ENCODE results near the gene KCTD21. TPM values are rescaled to one million over a fixed set of nuclear protein-coding genes. Genes with fewer than 3 reads are reported as not detected.

Gene KCTD21
- total RNA-seq, 4 donors from 2014 or later: 6.0 to 18.9 (median 15.8) TPM

GRCh38 chr11:78156127-78156844 lies 32.1 kb downstream of the KCTD21 start:
- DNase-seq: no peak
- Histone ChIP-seq H3K27me3 (no peaks in the 10 kb centered on the region), H3K9me3 (no peaks in the 10 kb centered on the region), H3K27ac (no peak overlapping the region), H3K4me3 (no peak overlapping the region), H3K36me3 (no peaks in the 10 kb centered on the region), H3K4me1 (no peaks in the 10 kb centered on the region)
- in situ Hi-C loops (cut with MboI; ENCODE audit: low sequenced_read_pairs in 4 of 4): no loop called here
- TF ChIP-seq, protein P1, sequence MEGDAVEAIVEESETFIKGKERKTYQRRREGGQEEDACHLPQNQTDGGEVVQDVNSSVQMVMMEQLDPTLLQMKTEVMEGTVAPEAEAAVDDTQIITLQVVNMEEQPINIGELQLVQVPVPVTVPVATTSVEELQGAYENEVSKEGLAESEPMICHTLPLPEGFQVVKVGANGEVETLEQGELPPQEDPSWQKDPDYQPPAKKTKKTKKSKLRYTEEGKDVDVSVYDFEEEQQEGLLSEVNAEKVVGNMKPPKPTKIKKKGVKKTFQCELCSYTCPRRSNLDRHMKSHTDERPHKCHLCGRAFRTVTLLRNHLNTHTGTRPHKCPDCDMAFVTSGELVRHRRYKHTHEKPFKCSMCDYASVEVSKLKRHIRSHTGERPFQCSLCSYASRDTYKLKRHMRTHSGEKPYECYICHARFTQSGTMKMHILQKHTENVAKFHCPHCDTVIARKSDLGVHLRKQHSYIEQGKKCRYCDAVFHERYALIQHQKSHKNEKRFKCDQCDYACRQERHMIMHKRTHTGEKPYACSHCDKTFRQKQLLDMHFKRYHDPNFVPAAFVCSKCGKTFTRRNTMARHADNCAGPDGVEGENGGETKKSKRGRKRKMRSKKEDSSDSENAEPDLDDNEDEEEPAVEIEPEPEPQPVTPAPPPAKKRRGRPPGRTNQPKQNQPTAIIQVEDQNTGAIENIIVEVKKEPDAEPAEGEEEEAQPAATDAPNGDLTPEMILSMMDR (IDR thresholded peaks at IDR 0.05 in 4 of 5, conservative IDR thresholded peaks at IDR 0.05 in 1 of 5): no peak
- TF ChIP-seq POLR2A (IDR thresholded peaks at IDR 0.05): no peak
- no peak for ATAC-seq
- intact Hi-C loops (cut with DNase I; ENCODE audit: low total_unique reads): no loop called here

DNA sequence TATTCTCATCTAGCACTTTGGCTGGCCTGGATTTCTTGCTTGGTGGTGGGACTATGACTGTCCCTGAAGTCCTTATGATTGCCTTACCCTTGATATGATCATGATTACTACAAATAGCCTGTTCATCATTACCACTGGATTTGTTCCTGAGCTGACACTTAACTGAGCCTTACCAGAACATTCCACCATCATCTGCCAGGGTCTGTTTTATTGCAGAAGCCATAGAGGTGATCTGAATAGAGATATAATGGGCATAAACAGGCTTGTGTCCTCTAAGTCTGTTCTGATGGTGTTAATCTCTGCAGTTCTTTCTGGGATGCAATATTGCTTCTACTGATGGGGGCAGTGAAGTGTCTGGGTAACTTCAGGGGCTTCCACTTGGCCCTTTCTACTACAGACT lies 36.6 kb downstream of the KCTD21 start:
- in situ Hi-C loops (cut with MboI; ENCODE audit: low sequenced_read_pairs in 4 of 4): no loop called here
- intact Hi-C loops (cut with DNase I; ENCODE audit: low total_unique reads): no loop called here

GRCh38 chr11:78150754-78151153 lies 37.7 kb downstream of the KCTD21 start:
- Histone ChIP-seq H3K27me3 (no peaks in the 10 kb centered on the region), H3K27ac (no peak overlapping the region), H3K4me3 (no peak overlapping the region), H3K36me3 (no peaks in the 10 kb centered on the region), H3K4me1 (peaks cover 0 to 9% of the 10 kb centered on the region in 2 donors), H3K9me3 (no peaks in the 10 kb centered on the region)
- intact Hi-C loops (cut with DNase I; ENCODE audit: low total_unique reads) (no loop called here), in situ Hi-C loops (cut with MboI; ENCODE audit: low sequenced_read_pairs in 4 of 4) (no loop called here)
- ATAC-seq (no peak), DNase-seq (no peak)
- TF ChIP-seq POLR2A (IDR thresholded peaks at IDR 0.05): no peak
- TF ChIP-seq, protein P1 (IDR thresholded peaks at IDR 0.05 in 4 of 5, conservative IDR thresholded peaks at IDR 0.05 in 1 of 5): no peak

More for the DNA sequence above, 36.6 kb downstream of the KCTD21 start:
- Histone ChIP-seq H3K27me3 (no peaks in the 10 kb centered on the region), H3K4me1 (peaks cover 0 to 9% of the 10 kb centered on the region in 2 donors), H3K27ac (no peak overlapping the region), H3K36me3 (no peaks in the 10 kb centered on the region), H3K4me3 (no peak overlapping the region), H3K9me3 (no peaks in the 10 kb centered on the region)
- ATAC-seq: no peak
- TF ChIP-seq POLR2A (IDR thresholded peaks at IDR 0.05): no peak
- TF ChIP-seq, protein P1 (IDR thresholded peaks at IDR 0.05 in 4 of 5, conservative IDR thresholded peaks at IDR 0.05 in 1 of 5): no peak
- DNase-seq: no peak

DNA sequence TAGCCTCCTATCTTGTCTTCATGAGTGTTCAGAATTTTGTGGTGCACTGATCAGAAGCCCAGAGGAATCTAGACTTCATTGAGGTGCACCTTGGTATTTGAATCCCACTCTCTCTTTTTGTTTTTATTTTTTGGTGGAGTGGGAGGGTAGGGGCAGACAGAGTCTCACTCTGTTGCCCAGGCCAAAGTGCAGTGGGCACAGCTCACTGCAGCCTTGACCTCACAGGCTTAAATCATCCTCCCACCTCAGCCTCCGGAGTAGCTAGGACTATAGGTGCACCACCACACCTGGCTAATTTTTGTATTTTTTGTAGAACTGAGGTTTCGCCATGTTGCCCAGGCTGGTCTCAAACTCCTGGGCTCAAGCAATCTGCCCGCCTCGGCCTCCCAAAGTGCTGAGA lies 38.1 kb downstream of the KCTD21 start:
- no peak for DNase-seq
- Histone ChIP-seq H3K27me3 (no peaks in the 10 kb centered on the region), H3K4me3 (no peak overlapping the region), H3K27ac (no peak overlapping the region), H3K9me3 (no peaks in the 10 kb centered on the region), H3K36me3 (no peaks in the 10 kb centered on the region), H3K4me1 (peaks cover 0 to 9% of the 10 kb centered on the region in 2 donors)
- in situ Hi-C loops (cut with MboI; ENCODE audit: low sequenced_read_pairs in 4 of 4): no loop called here
- TF ChIP-seq, protein P1 (IDR thresholded peaks at IDR 0.05 in 4 of 5, conservative IDR thresholded peaks at IDR 0.05 in 1 of 5): no peak
- TF ChIP-seq POLR2A (IDR thresholded peaks at IDR 0.05): no peak
- intact Hi-C loops (cut with DNase I; ENCODE audit: low total_unique reads): no loop called here
- no peak for ATAC-seq
